Psoas muscle (tissue), 8 donors: ENCODE measurements around the gene SSBP4. TPM values are rescaled to one million over a fixed set of nuclear protein-coding genes. Genes with fewer than 3 reads are reported as not detected.

ENCODE experiments used
- ATAC-seq, 4 donors: fragments of 200-7000 bp; cut with Tn5 transposase; one replicate each; pipeline ENCODE4 v1.9.1; 2020; ENCODE audit warnings: moderate library complexity in 3 of 4, mild to moderate bottlenecking in 2 of 4
- DNase-seq, 2 donors: peaks; one replicate each; pipeline ENCODE4 v3.0.0-alpha.2; 2020
- H3K27ac ChIP-seq: fragments of 200-600 bp; one replicate; pipeline ENCODE4 v1.8.0; 2022
- H3K27me3 ChIP-seq, 3 donors: fragments of 200-600 bp in 1 of 3; one replicate each; pipeline versions ENCODE4 v1.6.1 to v1.8.0; 2013 to 2022; ENCODE audit warnings: low read length in 2 of 3, mild to moderate bottlenecking in 2 of 3, moderate library complexity in 1 of 3; ENCODE audit not compliant: insufficient read depth in 3 of 3
- H3K36me3 ChIP-seq, 2 donors: fragments of 200-600 bp in 1 of 2; one replicate each; pipeline versions ENCODE4 v1.6.1 to v1.8.0; 2013 to 2022; ENCODE audit warnings: low read depth in 1 of 2, mild to moderate bottlenecking in 1 of 2, moderate library complexity in 1 of 2; ENCODE audit not compliant: insufficient read depth in 1 of 2
- H3K4me1 ChIP-seq: fragments of 200-600 bp; one replicate; pipeline ENCODE4 v1.8.0; 2022
- H3K4me3 ChIP-seq: fragments of 200-600 bp; one replicate; pipeline ENCODE4 v1.8.0; 2022; ENCODE audit warnings: mild to moderate bottlenecking
- H3K9me3 ChIP-seq: fragments of 200-600 bp; one replicate; pipeline ENCODE4 v1.8.0; 2022
- CTCF ChIP-seq: fragments of 200-600 bp; IDR thresholded peaks from one replicate; pipeline ENCODE4 v1.8.0; 2022; ENCODE audit warnings: antibody characterized with exemption
- WGBS, 3 donors: extraction: QIAGEN DNeasy Blood & Tissue Kit; methylation state at CpG; one replicate each; pipeline versions ENCODE4 v1.1.6 to v1.1.7; 2013; 5-methylcytosine and 5-hydroxymethylcytosine counted together
- intact Hi-C, 2 donors: fragments of 100-400 bp; cut with DNase I; formaldehyde crosslinking; loops; one replicate each; pipeline versions ENCODE4 v1.11.0 to v1.14.2; 2022
- polyA plus RNA-seq, 3 donors: library from polyadenylated mRNA; stranded (reverse); fragments of 200-250 nt; gene quantifications; one replicate each; pipeline ENCODE4 v1.2.3, GENCODE V29; 2013
- total RNA-seq, 4 donors: library from RNA; stranded (reverse); fragmentation: NEBNext Ultra II Directional in 2 of 4; extraction: Animal tissue kit (Norgen Biotek cat#: 25700) in 2 of 4; gene quantifications; one replicate each; pipeline versions ENCODE4 v1.2.1 to v1.2.4, GENCODE V29; 2021 to 2023
- donor health status: healthy with polysubstance abuse.
- donor health status: DM: no; HTN: no; CAD: no; lungs with moderate emphysema.
- donor health status: Bipolar disorder and iron deficiency.
- donor health status: healthy.
- donor health status: DM: yes; HTN: yes; CAD: no.
- donor health status: DM: no; HTN: no; CAD: no.
- donor health status: DM: no; HTN: no; CAD: no.
- donor health status: DM: yes; HTN: yes; CAD: no.

SSBP4 gene
- total and polyA plus RNA-seq, 7 donors, result 25.8 to 46.1 (median 29.3) TPM

- TF ChIP-seq CTCF, result peak; percentile 28
- Histone ChIP-seq H3K27ac (no peak within 1 kb of the TSS), H3K36me3 (no peaks in the 10 kb centered on the region), H3K27me3 (peaks cover 0 to 6% (median 3%) of the 10 kb centered on the region in 3 donors), H3K4me1 (peaks cover 8% of the 10 kb centered on the region), H3K4me3 (peak within 1 kb of the TSS; percentile 59), H3K9me3 (no peaks in the 10 kb centered on the region)
- ATAC-seq (peak; percentile 15 to 34 (median 24)), DNase-seq (peak; percentile 59 to 67)
- intact Hi-C loops, result no loop called here
- 31 to 43% (median 32%) methylated on average over 33 of the region's 33 CpGs for WGBS, 3 donors
These were observed 33.3 kb upstream of the SSBP4 start, which contains the start of gene GDF15 for GRCh38 chr19:18385675-18386542. Gene GDF15, plus strand, starts transcription at chr19:18386158. Its CDS starts 32 bp downstream, at chr19:18386190.

GRCh38 chr19:18386543-18387271, 32.5 kb upstream of the SSBP4 start:
- no peaks in the 10 kb centered on the region for H3K9me3 ChIP-seq
- ATAC-seq (peak in 1 of 4 donors; percentile 15), DNase-seq (no peak)
- peaks cover 8% of the 10 kb centered on the region for H3K4me1 ChIP-seq
- intact Hi-C loops, result no loop called here
- peaks cover 0 to 6% (median 3%) of the 10 kb centered on the region in 3 donors for H3K27me3 ChIP-seq
- no peaks in the 10 kb centered on the region for H3K36me3 ChIP-seq
- no peak overlapping the region for H3K27ac ChIP-seq
- H3K4me3 ChIP-seq, result peak overlapping the region; percentile 59
- WGBS, 3 donors, result 50 to 62% (median 52%) methylated on average over 14 of the region's 14 CpGs
- TF ChIP-seq CTCF, result no peak

- ATAC-seq (peak; percentile 91 to 94 (median 92)), DNase-seq (peak; percentile 84 to 92)
- Histone ChIP-seq H3K27me3 (peaks cover 0 to 6% (median 3%) of the 10 kb centered on the region in 3 donors), H3K4me3 (peak overlapping the region; percentile 59), H3K9me3 (no peaks in the 10 kb centered on the region), H3K27ac (peak overlapping the region; percentile 50), H3K4me1 (peaks cover 8% of the 10 kb centered on the region), H3K36me3 (no peaks in the 10 kb centered on the region)
- intact Hi-C loops, result loop anchor here (2.0 kb wide), 1 partner anchor 22 kb away; no protein-coding TSS in a partner anchor
- 7 to 9% (median 9%) methylated on average over 75 to 86 of the region's 86 CpGs for WGBS, 3 donors
- TF ChIP-seq CTCF, result peak; percentile 100
These were observed 30.9 kb upstream of the SSBP4 start for GRCh38 chr19:18388100-18388959.

- no peak for TF ChIP-seq CTCF
- Histone ChIP-seq H3K9me3 (no peaks in the 10 kb centered on the region), H3K4me1 (peaks cover 8% of the 10 kb centered on the region), H3K27me3 (peaks cover 0 to 6% (median 3%) of the 10 kb centered on the region in 3 donors), H3K4me3 (peak overlapping the region; percentile 59), H3K36me3 (no peaks in the 10 kb centered on the region), H3K27ac (peak overlapping the region; percentile 50)
- ATAC-seq (no peak), DNase-seq (no peak)
- intact Hi-C loops, result loop anchor here (2.0 kb wide), 1 partner anchor 22 kb away; no protein-coding TSS in a partner anchor
- WGBS, 3 donors, result 79 to 86% (median 84%) methylated on average over 13 of the region's 13 CpGs
These were observed 30.1 kb upstream of the SSBP4 start for GRCh38 chr19:18388960-18389725.
